Neural progenitor cell (in vitro differentiated cells): ENCODE data around the gene CARD8. TPM values are rescaled to one million over a fixed set of nuclear protein-coding genes. Genes with fewer than 3 reads are reported as not detected.
"Not testable (repeated sequence)": the region's sequence is repeated elsewhere in the genome, so short reads cannot be mapped to it uniquely, and the experiment has no call there.

Source experiments
- DNase-seq: peaks from one replicate; pipeline ENCODE4 v3.0.0-alpha.2; 2016; ENCODE audit warnings: low spot score
- H2AFZ ChIP-seq: fragments of 200-600 bp; sonication (generic); replicated peaks from 2 replicates; pipeline ENCODE4 v1.6.1; 2016; ENCODE audit warnings: antibody characterized with exemption
- H3F3A ChIP-seq: fragments of 200-600 bp; sonication (generic); 2 replicates; pipeline ENCODE4 v1.6.1; 2016; ENCODE audit warnings: antibody characterized with exemption, low read depth
- H3K27ac ChIP-seq: fragments of 200-600 bp; sonication (generic); 2 replicates; pipeline ENCODE4 v1.5.1; 2016; ENCODE audit warnings: mild to moderate bottlenecking
- H3K27me3 ChIP-seq: fragments of 200-600 bp; sonication (generic); 2 replicates; pipeline ENCODE4 v1.6.1; 2016; ENCODE audit warnings: mild to moderate bottlenecking, moderate library complexity
- H3K36me3 ChIP-seq: fragments of 200-600 bp; sonication (generic); 2 replicates; pipeline ENCODE4 v1.5.1; 2016
- H3K4me1 ChIP-seq: fragments of 200-600 bp; sonication (generic); 2 replicates; pipeline ENCODE4 v1.6.1; 2016; ENCODE audit warnings: mixed run types
- H3K4me2 ChIP-seq: fragments of 200-600 bp; sonication (generic); 2 replicates; pipeline ENCODE4 v1.6.1; 2016
- H3K4me3 ChIP-seq: fragments of 200-600 bp; sonication (generic); 2 replicates; pipeline ENCODE4 v1.5.1; 2016
- H3K79me2 ChIP-seq: fragments of 200-600 bp; sonication (generic); 2 replicates; pipeline ENCODE4 v1.6.1; 2016; ENCODE audit warnings: low read depth
- H3K9ac ChIP-seq: fragments of 200-600 bp; sonication (generic); 2 replicates; pipeline ENCODE4 v1.6.1; 2016
- H3K9me3 ChIP-seq: fragments of 200-600 bp; sonication (generic); 2 replicates; pipeline ENCODE4 v1.5.1; 2016; ENCODE audit warnings: low read depth
- H4K20me1 ChIP-seq: fragments of 200-600 bp; sonication (generic); 2 replicates; pipeline ENCODE4 v1.6.1; 2016; ENCODE audit warnings: low read depth
- H3K27ac Mint-ChIP-seq: 3 replicates; pipeline ENCODE4 v1.8.0; 2021; ENCODE audit warnings: mixed read lengths
- H3K27me3 Mint-ChIP-seq: 2 replicates; pipeline ENCODE4 v1.8.0; 2022; ENCODE audit warnings: low read depth, mild to moderate bottlenecking, inconsistent platforms, moderate library complexity, mixed read lengths; ENCODE audit not compliant: insufficient read depth
- H3K36me3 Mint-ChIP-seq: 3 replicates; pipeline ENCODE4 v1.8.0; 2021; ENCODE audit warnings: mixed read lengths
- H3K4me1 Mint-ChIP-seq: 3 replicates; pipeline ENCODE4 v1.8.0; 2021; ENCODE audit warnings: mixed read lengths
- H3K4me3 Mint-ChIP-seq: 3 replicates; pipeline ENCODE4 v1.8.0; 2021; ENCODE audit warnings: mild to moderate bottlenecking, moderate library complexity, mixed read lengths
- H3K9me3 Mint-ChIP-seq: 3 replicates; pipeline ENCODE4 v1.8.0; 2020; ENCODE audit warnings: mixed read lengths
- EZH2 ChIP-seq: fragments of 200-600 bp; sonication (generic); IDR thresholded peaks from 2 replicates; pipeline ENCODE4 v1.6.1; 2017; ENCODE audit warnings: antibody characterized with exemption, mild to moderate bottlenecking, moderate library complexity
- total RNA-seq: library from RNA; depleted of rRNA; stranded (reverse); fragments of >200 nt; gene quantifications from 2 replicates; pipeline ENCODE4 v1.2.3, GENCODE V29; 2015; ENCODE audit warnings: low replicate concordance
- TF ChIP-seq, protein P1 (sequence below): fragments of 200-600 bp; sonication (generic); IDR thresholded peaks from 2 replicates; pipeline ENCODE4 v1.5.1; 2017; ENCODE audit warnings: antibody characterized with exemption, mild to moderate bottlenecking

The CARD8 gene
- total RNA-seq, 1 donor from 2014 or later = 59.7 TPM

DNA sequence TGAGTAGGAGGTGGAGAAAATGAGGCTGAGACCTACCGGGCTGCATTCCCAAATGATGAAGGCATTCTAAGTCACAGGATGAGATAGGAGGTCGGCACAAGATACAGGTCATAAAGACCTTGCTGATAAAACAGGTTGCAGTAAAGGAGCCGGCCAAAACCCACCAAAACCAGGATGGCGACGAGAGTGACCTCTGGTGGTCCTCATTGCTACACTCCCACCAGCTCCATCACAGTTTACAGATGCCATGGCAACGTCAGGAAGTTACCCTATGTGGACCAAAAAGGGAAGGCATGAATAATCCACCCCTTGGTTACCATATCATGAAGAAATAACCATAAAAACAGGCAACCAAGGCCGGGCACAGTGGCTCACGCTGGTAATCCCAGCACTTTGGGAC lies 9.6 kb upstream of the CARD8 start:
- H3K27me3 Mint-ChIP-seq, H3K4me3 Mint-ChIP-seq, H3K27me3 ChIP-seq, H2AFZ ChIP-seq, H3K4me3 ChIP-seq, H3K4me1 ChIP-seq, H3K9me3 ChIP-seq, H3K27ac Mint-ChIP-seq, H3K4me2 ChIP-seq, H4K20me1 ChIP-seq, DNase-seq, H3K27ac ChIP-seq, H3K9ac ChIP-seq, H3K36me3 Mint-ChIP-seq, H3K4me1 Mint-ChIP-seq, H3F3A ChIP-seq, H3K36me3 ChIP-seq, H3K79me2 ChIP-seq: not testable (repeated sequence)
- TF ChIP-seq, protein P1, sequence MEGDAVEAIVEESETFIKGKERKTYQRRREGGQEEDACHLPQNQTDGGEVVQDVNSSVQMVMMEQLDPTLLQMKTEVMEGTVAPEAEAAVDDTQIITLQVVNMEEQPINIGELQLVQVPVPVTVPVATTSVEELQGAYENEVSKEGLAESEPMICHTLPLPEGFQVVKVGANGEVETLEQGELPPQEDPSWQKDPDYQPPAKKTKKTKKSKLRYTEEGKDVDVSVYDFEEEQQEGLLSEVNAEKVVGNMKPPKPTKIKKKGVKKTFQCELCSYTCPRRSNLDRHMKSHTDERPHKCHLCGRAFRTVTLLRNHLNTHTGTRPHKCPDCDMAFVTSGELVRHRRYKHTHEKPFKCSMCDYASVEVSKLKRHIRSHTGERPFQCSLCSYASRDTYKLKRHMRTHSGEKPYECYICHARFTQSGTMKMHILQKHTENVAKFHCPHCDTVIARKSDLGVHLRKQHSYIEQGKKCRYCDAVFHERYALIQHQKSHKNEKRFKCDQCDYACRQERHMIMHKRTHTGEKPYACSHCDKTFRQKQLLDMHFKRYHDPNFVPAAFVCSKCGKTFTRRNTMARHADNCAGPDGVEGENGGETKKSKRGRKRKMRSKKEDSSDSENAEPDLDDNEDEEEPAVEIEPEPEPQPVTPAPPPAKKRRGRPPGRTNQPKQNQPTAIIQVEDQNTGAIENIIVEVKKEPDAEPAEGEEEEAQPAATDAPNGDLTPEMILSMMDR = peak; percentile 33
- peaks cover 14% of the 10 kb centered on the region for H3K9me3 Mint-ChIP-seq

DNA sequence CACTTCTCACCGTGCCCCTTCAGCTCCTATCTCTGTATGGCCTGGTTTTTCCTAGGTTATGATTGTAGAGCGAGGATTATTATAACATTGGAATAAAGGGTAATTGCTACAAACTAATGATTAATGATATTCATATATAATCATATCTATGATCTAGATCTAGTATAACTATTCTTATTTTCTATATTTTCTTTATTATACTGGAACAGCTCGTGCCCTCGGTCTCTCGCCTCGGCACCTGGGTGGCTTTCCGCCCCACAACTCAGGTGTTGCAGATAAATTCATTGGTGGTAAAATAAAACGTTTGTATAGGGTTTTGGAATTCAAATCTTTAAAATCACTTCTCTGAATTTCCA lies 4.6 kb upstream of the CARD8 start:
- not testable (repeated sequence) for H3K27me3 Mint-ChIP-seq, H2AFZ ChIP-seq, H3K36me3 ChIP-seq, H3F3A ChIP-seq, H3K79me2 ChIP-seq, H3K9me3 ChIP-seq, H4K20me1 ChIP-seq, H3K4me1 ChIP-seq, H3K4me3 ChIP-seq, H3K27ac Mint-ChIP-seq, H3K4me2 ChIP-seq, DNase-seq, H3K9ac ChIP-seq, H3K9me3 Mint-ChIP-seq, H3K27ac ChIP-seq, H3K4me1 Mint-ChIP-seq, H3K36me3 Mint-ChIP-seq
- peak overlapping the region; percentile 86 for H3K4me3 Mint-ChIP-seq
- H3K27me3 ChIP-seq = peaks cover 11% of the 10 kb centered on the region

- not testable (repeated sequence) for H3K4me1 ChIP-seq, H4K20me1 ChIP-seq, H3K4me2 ChIP-seq, H3K4me3 Mint-ChIP-seq, H3K36me3 ChIP-seq, H3K4me3 ChIP-seq, H3K27me3 Mint-ChIP-seq, H3K27ac ChIP-seq, H3K9me3 Mint-ChIP-seq, H3K9me3 ChIP-seq, H2AFZ ChIP-seq, H3F3A ChIP-seq, H3K9ac ChIP-seq, DNase-seq, H3K36me3 Mint-ChIP-seq, H3K27ac Mint-ChIP-seq
- H3K79me2 ChIP-seq = peaks cover 13% of the 10 kb centered on the region
- peaks cover 11% of the 10 kb centered on the region for H3K27me3 ChIP-seq
- peaks cover 13% of the 10 kb centered on the region for H3K4me1 Mint-ChIP-seq
These were observed 3.3 kb upstream of the CARD8 start for GRCh38 chr19:48258992-48259391.

GRCh38 chr19:48258350-48258749 lies 2.6 kb upstream of the CARD8 start:
- no peak overlapping the region for H3K27ac Mint-ChIP-seq
- H3K4me2 ChIP-seq = no peak overlapping the region

More at GRCh38 chr19:48258350-48258749, 2.6 kb upstream of the CARD8 start:
- Histone ChIP-seq H3K4me1 (peaks cover 7% of the 10 kb centered on the region), H3K36me3 (peaks cover 4% of the 10 kb centered on the region), H3K79me2 (peaks cover 19% of the 10 kb centered on the region), H3K27ac (no peak overlapping the region), H4K20me1 (no peaks in the 10 kb centered on the region), H3K4me3 (no peak overlapping the region), H3K9me3 (no peaks in the 10 kb centered on the region), H3K9ac (no peak overlapping the region), H2AFZ (no peak overlapping the region), H3F3A (no peaks in the 10 kb centered on the region), H3K27me3 (peaks cover 11% of the 10 kb centered on the region)
- Mint-ChIP-seq H3K4me1 (peaks cover 16% of the 10 kb centered on the region), H3K4me3 (no peak overlapping the region), H3K36me3 (peaks cover 10% of the 10 kb centered on the region), H3K27me3 (peaks cover 3% of the 10 kb centered on the region), H3K9me3 (no peaks in the 10 kb centered on the region)
- TF ChIP-seq, protein P1 = no peak
- no peak for TF ChIP-seq EZH2
- DNase-seq = no peak
